Measurements from ENCODE around the gene RFPL4AL1. TPM values are rescaled to one million over a fixed set of nuclear protein-coding genes. Genes with fewer than 3 reads are reported as not detected.

The RFPL4AL1 gene
- total and polyA plus RNA-seq, 9 of the 15 experiments (the other 6 are each of a cell fraction or from before 2014, with no cell fraction given), result 0.18 to 0.21 TPM; not detected in 7

DNA sequence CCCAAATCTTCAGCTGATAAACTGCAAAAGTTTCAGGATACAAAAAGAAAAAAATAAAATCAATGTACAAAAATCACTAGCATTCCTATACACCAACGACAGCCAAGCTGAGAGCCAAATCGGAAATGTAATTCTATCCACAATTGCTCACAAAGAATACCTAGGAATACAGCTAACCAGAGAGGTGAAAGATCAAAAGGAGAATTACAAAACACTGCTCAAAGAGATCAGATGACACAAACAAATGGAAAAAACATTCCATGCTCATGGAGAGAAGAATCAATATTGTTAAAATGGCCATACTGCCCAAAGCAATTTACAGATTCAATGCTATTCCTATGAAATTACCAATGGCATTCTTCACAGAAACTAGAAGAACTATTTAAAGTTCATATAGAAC is 33.4 kb downstream of the RFPL4AL1 start (continued):
- TF ChIP-seq, protein P1, sequence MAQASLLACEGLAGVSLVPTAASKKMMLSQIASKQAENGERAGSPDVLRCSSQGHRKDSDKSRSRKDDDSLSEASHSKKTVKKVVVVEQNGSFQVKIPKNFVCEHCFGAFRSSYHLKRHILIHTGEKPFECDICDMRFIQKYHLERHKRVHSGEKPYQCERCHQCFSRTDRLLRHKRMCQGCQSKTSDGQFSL (CRISPR knock-in tag; IDR thresholded peaks at IDR 0.05), result no peak
- TF ChIP-seq, protein P1 (tag; IDR thresholded peaks at IDR 0.05), result no peak
- TF ChIP-seq SOX6 (IDR thresholded peaks at IDR 0.05), result no peak

DNA sequence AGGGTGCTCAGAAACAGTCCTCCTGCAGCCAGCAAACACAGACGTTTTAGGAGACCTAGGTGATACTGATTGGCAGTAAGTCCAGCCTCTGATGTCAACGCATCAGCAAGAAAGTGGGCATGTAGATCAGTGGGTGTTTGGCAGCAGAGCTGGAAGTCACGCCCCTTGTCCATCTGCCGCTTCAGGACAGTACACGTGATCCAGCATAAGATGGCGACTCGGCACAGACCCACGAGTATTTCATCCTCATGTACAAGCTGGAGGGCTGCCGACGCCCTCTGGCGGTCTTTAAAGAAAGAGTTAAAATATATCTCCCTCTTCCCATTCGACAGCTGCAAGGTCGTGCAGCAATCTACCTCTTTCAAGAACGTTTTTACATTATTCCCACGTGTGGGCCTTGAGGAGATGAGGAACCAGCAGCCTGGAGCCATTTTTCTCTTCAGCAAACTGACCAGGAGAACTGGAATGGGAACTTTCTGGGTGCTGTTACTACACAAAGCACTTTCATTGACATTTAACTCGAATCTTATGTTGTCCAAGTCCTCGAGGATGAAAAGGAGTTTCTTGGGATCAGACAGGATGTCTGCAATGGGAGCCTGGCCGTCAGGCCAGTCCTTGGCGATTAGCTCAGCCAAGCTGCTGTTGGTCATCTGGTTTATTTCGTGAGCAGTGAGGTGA is 40.6 kb downstream of the RFPL4AL1 start:
- in situ Hi-C loops (cut with MboI), result loop anchor here (5.0 to 10.0 kb wide), 2 partner anchors 172 to 295 kb away; no protein-coding TSS in a partner anchor
- no peaks in the 10 kb centered on the region for H3K9me1 ChIP-seq (ENCODE audit: control insufficient read depth, insufficient read depth, low read length)
- POLR2A ChIA-PET, result interaction anchor here (1.5 kb wide), 1 partner anchor 98 kb away, joined by 4 read pairs; no protein-coding TSS in a partner anchor
- peak; percentile 77 to 89 (median 80) for DNase-seq (ENCODE audit: extremely low read depth in 1 of 4, low spot score in 3 of 4)
- H3K9me3 ChIP-seq (replicated peaks; ENCODE audit: control insufficient read depth, insufficient read depth, low read depth, low read length), result peaks cover 7% of the 10 kb centered on the region
- no TSS peak for BruUV-seq (replicated peaks)
- no peaks in the 10 kb centered on the region for H3K36me3 ChIP-seq (ENCODE audit: control insufficient read depth, insufficient read depth, low read length)
- peak; percentile 99 for FAIRE-seq
- H3K9ac ChIP-seq (ENCODE audit: insufficient read depth in 1 of 2, low read depth in 2 of 2, low read length in 2 of 2), result no peak overlapping the region
- no peak overlapping the region for H3K27ac ChIP-seq (ENCODE audit: extremely low read depth, low read depth, low read length)
- no peaks in the 10 kb centered on the region for H3K79me2 ChIP-seq (ENCODE audit: control insufficient read depth, insufficient read depth, low read length)
- peak; percentile 100 for ATAC-seq
- peaks cover 0 to 2% of the 10 kb centered on the region in 2 experiments; a peak in 1 of 5 replicates for H3K4me1 ChIP-seq (replicated peaks in 1 of 2; ENCODE audit: control insufficient read depth in 2 of 2, insufficient read depth in 2 of 2, low read length in 2 of 2)
- H3K4me3 ChIP-seq, result no peak overlapping the region
- peak overlapping the region; percentile 73 for H3K4me2 ChIP-seq (ENCODE audit: insufficient read depth, low read length)
- H3K27me3 ChIP-seq (ENCODE audit: control insufficient read depth in 2 of 2, insufficient read depth in 2 of 2, low read length in 2 of 2), result peaks cover 0 to 2% of the 10 kb centered on the region in 2 experiments; a peak in 1 of 5 replicates
- CTCF ChIA-PET (ENCODE audit: low intra/inter-chr PET ratio), result interaction anchor here (1.7 to 1.9 kb wide), 2 partner anchors 176 to 178 kb away, joined by 5 to 8 read pairs; no protein-coding TSS in a partner anchor
- intact Hi-C loops (cut with micrococcal nuclease), result loop anchor here (1.0 to 10.0 kb wide), 3 partner anchors 33 to 177 kb away; no protein-coding TSS in a partner anchor
- peak overlapping the region; percentile 98 for H2AFZ ChIP-seq (ENCODE audit: low read depth, low read length)
- H4K20me1 ChIP-seq (replicated peaks; ENCODE audit: control insufficient read depth, insufficient read depth, low read length), result no peaks in the 10 kb centered on the region
- WGBS (ENCODE audit: insufficient coverage, low coverage, missing lambda C conversion rate), result 2% methylated on average over 20 of the region's 20 CpGs
- TF ChIP-seq SNRNP70 (optimal IDR thresholded peaks at IDR 0.05; ENCODE audit: low read depth, low read length) (no peak), ZZZ3 (IDR thresholded peaks at IDR 0.05) (no peak), ZNF586 (CRISPR knock-in tag; conservative IDR thresholded peaks at IDR 0.05) (no peak), FOSL1 (tag; conservative IDR thresholded peaks at IDR 0.05) (no peak), ZNF561 (CRISPR knock-in tag; conservative IDR thresholded peaks at IDR 0.05) (no peak), ZNF124 (CRISPR knock-in tag; IDR thresholded peaks at IDR 0.05) (no peak), KLF13 (tag; IDR thresholded peaks at IDR 0.05; ENCODE audit: borderline replicate concordance, low read depth) (no peak), RBM14 (IDR thresholded peaks at IDR 0.05; ENCODE audit: borderline replicate concordance, insufficient read depth, low read depth, low read length) (no peak), ZNF583 (CRISPR knock-in tag; IDR thresholded peaks at IDR 0.05) (no peak), ZNF436 (CRISPR knock-in tag; IDR thresholded peaks at IDR 0.05) (no peak), MECOM (CRISPR knock-in tag; IDR thresholded peaks at IDR 0.05) (no peak)
- TF ChIP-seq, protein P2, sequence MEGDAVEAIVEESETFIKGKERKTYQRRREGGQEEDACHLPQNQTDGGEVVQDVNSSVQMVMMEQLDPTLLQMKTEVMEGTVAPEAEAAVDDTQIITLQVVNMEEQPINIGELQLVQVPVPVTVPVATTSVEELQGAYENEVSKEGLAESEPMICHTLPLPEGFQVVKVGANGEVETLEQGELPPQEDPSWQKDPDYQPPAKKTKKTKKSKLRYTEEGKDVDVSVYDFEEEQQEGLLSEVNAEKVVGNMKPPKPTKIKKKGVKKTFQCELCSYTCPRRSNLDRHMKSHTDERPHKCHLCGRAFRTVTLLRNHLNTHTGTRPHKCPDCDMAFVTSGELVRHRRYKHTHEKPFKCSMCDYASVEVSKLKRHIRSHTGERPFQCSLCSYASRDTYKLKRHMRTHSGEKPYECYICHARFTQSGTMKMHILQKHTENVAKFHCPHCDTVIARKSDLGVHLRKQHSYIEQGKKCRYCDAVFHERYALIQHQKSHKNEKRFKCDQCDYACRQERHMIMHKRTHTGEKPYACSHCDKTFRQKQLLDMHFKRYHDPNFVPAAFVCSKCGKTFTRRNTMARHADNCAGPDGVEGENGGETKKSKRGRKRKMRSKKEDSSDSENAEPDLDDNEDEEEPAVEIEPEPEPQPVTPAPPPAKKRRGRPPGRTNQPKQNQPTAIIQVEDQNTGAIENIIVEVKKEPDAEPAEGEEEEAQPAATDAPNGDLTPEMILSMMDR (IDR thresholded peaks at IDR 0.05 in 2 of 3, conservative IDR thresholded peaks at IDR 0.05 in 1 of 3; ENCODE audit: insufficient read depth in 2 of 3, low read depth in 1 of 3, low read length in 3 of 3), result peak; percentile 82 to 87 (median 85)
- TF ChIP-seq, protein P3, sequence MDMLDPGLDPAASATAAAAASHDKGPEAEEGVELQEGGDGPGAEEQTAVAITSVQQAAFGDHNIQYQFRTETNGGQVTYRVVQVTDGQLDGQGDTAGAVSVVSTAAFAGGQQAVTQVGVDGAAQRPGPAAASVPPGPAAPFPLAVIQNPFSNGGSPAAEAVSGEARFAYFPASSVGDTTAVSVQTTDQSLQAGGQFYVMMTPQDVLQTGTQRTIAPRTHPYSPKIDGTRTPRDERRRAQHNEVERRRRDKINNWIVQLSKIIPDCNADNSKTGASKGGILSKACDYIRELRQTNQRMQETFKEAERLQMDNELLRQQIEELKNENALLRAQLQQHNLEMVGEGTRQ (CRISPR knock-in tag; IDR thresholded peaks at IDR 0.05), result peak; percentile 90
- TF ChIP-seq, protein P4, sequence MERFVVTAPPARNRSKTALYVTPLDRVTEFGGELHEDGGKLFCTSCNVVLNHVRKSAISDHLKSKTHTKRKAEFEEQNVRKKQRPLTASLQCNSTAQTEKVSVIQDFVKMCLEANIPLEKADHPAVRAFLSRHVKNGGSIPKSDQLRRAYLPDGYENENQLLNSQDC (CRISPR knock-in tag; IDR thresholded peaks at IDR 0.05), result no peak
